GM19035 (cell line): ENCODE measurements around the gene ATF3.

Experiments
- ATAC-seq: cut with Tn5 transposase; IDR thresholded peaks from one replicate; pipeline ENCODE4 v1.9.1; 2021; ENCODE audit not compliant: unreplicated experiment

The ATF3 gene

GRCh38 chr1:212607913-212608391 lies 609 bp upstream of the ATF3 start:
- peak; percentile 10 for ATAC-seq

DNA sequence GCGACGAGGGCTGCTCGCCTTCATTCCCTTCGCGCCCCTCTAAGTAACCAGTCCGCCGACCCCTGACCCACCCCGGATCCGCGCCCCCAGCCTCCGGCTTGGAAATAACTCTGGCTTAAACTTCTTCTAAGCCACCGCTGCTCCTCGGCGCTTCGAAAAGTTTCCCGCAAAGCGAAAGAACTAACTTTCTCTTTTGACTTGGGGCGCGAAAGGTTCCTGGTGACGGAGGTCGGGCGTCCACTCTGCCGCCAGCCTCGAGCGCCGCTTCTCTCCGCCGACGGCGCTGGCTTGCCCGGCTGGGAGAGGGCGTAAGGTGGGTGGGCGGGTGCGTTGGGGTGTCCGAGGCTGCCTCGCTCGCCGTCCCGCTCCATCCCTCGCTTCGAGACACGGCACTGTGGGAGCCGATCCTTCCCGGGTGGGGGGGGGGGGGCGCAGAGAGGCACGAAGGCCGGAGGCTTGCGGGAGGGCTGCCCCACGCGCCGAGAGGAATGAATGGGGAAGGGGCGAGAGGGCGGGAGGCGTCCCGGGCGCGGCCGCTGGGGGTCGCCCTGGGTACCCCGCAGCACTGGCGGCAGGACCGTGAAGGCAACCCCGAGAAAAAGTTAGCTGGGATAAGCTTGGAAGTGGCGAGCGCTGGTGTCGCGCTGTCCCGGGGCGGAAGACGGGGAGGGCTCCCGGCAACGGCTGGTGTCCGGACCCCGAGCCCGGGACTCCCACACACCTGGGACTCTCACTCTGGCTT lies 569 bp downstream of the ATF3 start:
- peak; percentile 25 for ATAC-seq

DNA sequence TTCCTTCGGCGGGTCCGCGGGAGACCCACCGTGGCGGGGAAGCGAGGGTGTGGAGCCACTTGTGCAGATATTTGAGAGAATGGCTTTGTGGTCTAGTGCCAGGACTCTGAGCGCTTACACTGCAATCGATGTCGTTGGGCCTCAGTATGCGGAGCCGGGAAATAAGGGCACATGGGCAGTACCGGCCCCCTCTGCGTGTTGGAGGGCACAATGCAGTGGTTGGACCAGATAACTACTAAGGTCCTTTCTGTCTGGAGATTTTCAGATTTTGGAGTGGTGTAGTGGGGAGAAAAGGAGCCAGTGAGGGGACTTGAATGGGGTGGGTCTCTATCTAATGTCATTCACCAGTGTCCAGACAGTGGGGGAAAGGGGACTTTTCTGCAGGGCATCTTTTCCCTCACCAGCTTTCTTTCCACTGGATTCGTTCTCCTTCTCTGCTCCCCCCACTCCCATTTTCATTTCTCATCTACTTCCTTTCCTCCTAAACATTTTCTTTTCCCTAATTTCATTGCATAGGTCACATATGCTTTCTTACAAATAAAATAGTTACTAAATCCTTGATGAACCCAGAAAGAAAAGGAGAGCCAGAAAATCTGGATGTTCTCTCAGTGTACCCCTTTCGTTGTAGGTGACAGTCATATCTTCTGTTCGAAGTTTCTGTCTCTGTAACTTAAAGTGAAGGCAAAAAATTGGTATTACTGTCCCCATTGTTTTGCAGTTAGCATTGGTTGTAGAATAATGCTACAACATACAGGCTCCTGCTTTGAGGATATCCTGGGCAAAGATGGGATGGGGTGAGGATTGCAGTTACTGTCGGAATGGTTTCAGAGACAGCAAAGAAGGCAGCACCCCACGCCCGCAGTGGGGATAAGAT lies 1.4 kb downstream of the ATF3 start:
- ATAC-seq: no peak

DNA sequence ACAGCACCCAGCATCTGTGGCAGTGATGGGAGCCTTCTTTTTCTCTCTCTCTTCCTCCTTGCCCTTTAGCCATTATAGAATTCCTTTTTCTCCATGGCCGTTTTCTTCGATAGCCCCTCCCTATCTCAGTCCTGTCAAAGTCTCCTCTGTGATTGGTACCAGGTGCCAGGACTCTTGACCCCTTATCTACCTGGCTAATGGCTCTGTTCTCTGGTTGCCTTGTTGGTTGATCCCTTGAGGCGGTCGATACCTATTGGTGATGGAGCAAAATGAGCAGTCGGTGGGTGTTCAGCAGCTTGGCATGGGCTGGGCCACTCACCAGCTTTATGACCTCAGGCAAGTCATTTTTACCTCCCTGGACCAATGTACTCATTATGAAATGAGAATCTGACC lies 2.0 kb downstream of the ATF3 start:
- no peak for ATAC-seq

GRCh38 chr1:212611000-212611948 lies 2.7 kb downstream of the ATF3 start:
- no peak for ATAC-seq

- no peak for ATAC-seq
These were observed 3.7 kb downstream of the ATF3 start for GRCh38 chr1:212612041-212612961.

GRCh38 chr1:212613440-212614335 lies 5.1 kb downstream of the ATF3 start:
- no peak for ATAC-seq

GRCh38 chr1:212614453-212615200 lies 6.1 kb downstream of the ATF3 start:
- ATAC-seq: no peak

- no peak for ATAC-seq
These were observed 6.6 kb downstream of the ATF3 start for GRCh38 chr1:212615201-212615470.

DNA sequence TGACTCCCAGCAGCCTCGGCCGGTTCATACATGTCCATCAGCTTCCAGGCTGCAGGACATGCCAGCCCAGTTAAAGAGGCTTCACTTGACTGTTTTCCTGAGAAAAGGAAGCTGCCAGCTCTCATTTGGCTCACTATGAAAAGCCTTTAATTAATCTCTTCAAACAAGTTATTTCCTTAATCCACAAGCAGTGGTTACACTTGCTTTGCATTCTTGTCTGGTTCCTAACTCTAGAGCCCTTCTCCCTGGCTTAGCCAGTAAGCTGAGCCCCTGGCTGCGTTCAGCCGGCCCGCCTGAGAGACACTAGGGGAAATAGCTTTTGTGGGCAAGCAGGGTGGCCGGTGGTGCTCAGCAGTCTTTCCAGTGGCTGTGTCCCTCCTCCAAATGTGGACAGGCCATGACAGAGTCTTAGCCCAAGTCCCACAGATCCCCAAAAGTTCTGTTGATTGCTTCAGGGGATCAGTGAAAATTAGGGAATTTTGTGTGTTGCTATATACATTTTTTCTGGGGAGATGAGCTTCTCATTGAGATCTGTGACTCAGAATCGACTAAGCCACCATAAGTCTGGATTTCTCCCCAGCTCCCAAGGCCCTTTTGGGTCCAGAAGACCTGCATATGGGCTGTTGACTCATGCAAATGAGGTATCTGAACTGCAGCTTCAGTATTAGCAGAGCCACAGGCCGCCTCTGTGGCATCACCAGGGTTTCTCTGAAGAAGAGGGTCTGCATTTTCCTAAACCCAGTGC lies 10.1 kb downstream of the ATF3 start:
- ATAC-seq: no peak

- ATAC-seq: no peak
These were observed 11.7 kb downstream of the ATF3 start for GRCh38 chr1:212620293-212620692.

- no peak for ATAC-seq
These were observed 12.7 kb downstream of the ATF3 start for GRCh38 chr1:212621043-212621948.

GRCh38 chr1:212621949-212622305 lies 13.4 kb downstream of the ATF3 start:
- no peak for ATAC-seq

- ATAC-seq: no peak
These were observed 13.9 kb downstream of the ATF3 start for GRCh38 chr1:212622467-212622866.

- ATAC-seq: no peak
These were observed 14.3 kb downstream of the ATF3 start for GRCh38 chr1:212622906-212623305.

DNA sequence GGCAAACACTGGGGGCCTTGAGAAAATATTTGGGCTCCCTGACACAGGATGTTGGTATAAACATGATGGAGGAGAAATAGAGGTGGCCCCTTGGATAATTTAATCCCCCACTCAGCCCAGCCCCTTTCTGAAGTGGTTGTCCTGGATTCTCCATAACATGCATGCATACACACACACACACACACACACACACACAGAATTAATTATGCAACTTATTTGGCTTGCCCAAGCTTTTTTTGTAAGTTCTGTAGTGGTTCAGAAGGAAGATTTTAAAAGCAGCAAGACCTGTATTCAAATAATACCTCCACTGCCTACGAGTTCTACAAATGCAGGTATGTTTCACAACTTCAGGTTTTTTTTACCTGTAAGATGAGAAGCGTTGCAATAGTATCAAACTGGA lies 15.0 kb downstream of the ATF3 start:
- no peak for ATAC-seq

DNA sequence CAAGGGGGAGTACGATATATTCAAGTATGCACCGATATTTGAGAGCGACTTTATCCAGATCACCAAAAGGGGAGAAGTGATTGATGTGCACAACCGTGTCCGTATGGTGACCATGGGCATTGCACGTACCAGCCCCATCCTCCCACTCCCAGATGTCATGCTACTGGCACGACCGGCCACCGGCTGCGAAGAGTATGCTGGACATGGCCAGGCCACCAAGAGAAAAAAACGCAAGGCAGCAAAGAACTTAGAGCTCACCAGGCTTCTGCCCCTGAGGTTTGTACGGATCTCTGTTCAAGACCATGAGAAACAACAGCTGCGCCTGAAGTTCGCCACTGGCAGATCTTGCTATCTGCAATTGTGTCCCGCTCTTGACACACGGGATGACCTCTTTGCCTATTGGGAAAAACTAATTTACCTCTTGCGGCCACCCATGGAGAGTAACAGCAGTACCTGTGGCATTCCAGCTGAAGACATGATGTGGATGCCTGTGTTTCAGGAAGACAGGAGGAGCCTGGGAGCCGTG lies 16.5 kb downstream of the ATF3 start:
- no peak for ATAC-seq
